ENCODE data around the gene FARP1.

The FARP1 gene

GRCh38 chr13:98203646-98204326, 60.9 kb downstream of the FARP1 start:
- DNase-seq, result no peak

- no peak for DNase-seq
Observed at GRCh38 chr13:98204546-98204945, 61.7 kb downstream of the FARP1 start.

GRCh38 chr13:98206946-98207345, 64.1 kb downstream of the FARP1 start:
- DNase-seq, result no peak

GRCh38 chr13:98207416-98207815, 64.5 kb downstream of the FARP1 start:
- no peak for DNase-seq

- no peak for DNase-seq
Observed at GRCh38 chr13:98208606-98209005, 65.7 kb downstream of the FARP1 start.

GRCh38 chr13:98212763-98213162, 69.9 kb downstream of the FARP1 start:
- no peak for DNase-seq

- no peak for DNase-seq
Observed at GRCh38 chr13:98213354-98213753, 70.5 kb downstream of the FARP1 start.

GRCh38 chr13:98214008-98214643, 71.2 kb downstream of the FARP1 start:
- DNase-seq, result no peak

GRCh38 chr13:98214707-98215106, 71.8 kb downstream of the FARP1 start:
- DNase-seq, result no peak

GRCh38 chr13:98215508-98215907, 72.6 kb downstream of the FARP1 start:
- DNase-seq, result no peak

- DNase-seq, result no peak
Observed at GRCh38 chr13:98216135-98216565, 73.3 kb downstream of the FARP1 start.

- DNase-seq, result no peak
Observed at GRCh38 chr13:98216711-98217285, 73.9 kb downstream of the FARP1 start.

- DNase-seq, result no peak
Observed at GRCh38 chr13:98217597-98217996, 74.7 kb downstream of the FARP1 start.

- DNase-seq, result no peak
Observed at GRCh38 chr13:98219685-98220084, 76.8 kb downstream of the FARP1 start.

- no peak for DNase-seq
Observed at GRCh38 chr13:98220271-98220791, 77.4 kb downstream of the FARP1 start.

GRCh38 chr13:98221234-98221633, 78.3 kb downstream of the FARP1 start:
- DNase-seq, result no peak

- no peak for DNase-seq
Observed at GRCh38 chr13:98222081-98222554, 79.2 kb downstream of the FARP1 start.

GRCh38 chr13:98222816-98223215, 79.9 kb downstream of the FARP1 start:
- no peak for DNase-seq

- DNase-seq, result no peak
Observed at GRCh38 chr13:98223741-98224140, 80.8 kb downstream of the FARP1 start.

- no peak for DNase-seq
Observed at GRCh38 chr13:98224557-98224956, 81.7 kb downstream of the FARP1 start.

GRCh38 chr13:98225036-98225940, 82.4 kb downstream of the FARP1 start:
- no peak for DNase-seq

GRCh38 chr13:98226496-98226895, 83.6 kb downstream of the FARP1 start:
- DNase-seq, result no peak

All from activated naive CD4-positive, alpha-beta T cell treated with anti-CD3 and anti-CD28 coated beads, Interleukin-2, amount 50 U/mL, for 16 hours (primary cell).